HG02798 (cell line): Measurements from ENCODE around the gene CLDN20.

Experiments
- ATAC-seq: cut with Tn5 transposase; IDR thresholded peaks from one replicate; pipeline ENCODE4 v1.9.1; 2021; ENCODE audit warnings: mild to moderate bottlenecking; ENCODE audit not compliant: unreplicated experiment, poor library complexity

Gene CLDN20

GRCh38 chr6:155244434-155244833, 19.4 kb upstream of the CLDN20 start:
- no peak for ATAC-seq

- no peak for ATAC-seq
These were observed 18.6 kb upstream of the CLDN20 start for GRCh38 chr6:155245193-155245592.

GRCh38 chr6:155245831-155246230, 18.0 kb upstream of the CLDN20 start:
- no peak for ATAC-seq

- ATAC-seq, result no peak
These were observed 17.0 kb upstream of the CLDN20 start for GRCh38 chr6:155246825-155247224.

- no peak for ATAC-seq
These were observed 16.2 kb upstream of the CLDN20 start for GRCh38 chr6:155247618-155248007.

DNA sequence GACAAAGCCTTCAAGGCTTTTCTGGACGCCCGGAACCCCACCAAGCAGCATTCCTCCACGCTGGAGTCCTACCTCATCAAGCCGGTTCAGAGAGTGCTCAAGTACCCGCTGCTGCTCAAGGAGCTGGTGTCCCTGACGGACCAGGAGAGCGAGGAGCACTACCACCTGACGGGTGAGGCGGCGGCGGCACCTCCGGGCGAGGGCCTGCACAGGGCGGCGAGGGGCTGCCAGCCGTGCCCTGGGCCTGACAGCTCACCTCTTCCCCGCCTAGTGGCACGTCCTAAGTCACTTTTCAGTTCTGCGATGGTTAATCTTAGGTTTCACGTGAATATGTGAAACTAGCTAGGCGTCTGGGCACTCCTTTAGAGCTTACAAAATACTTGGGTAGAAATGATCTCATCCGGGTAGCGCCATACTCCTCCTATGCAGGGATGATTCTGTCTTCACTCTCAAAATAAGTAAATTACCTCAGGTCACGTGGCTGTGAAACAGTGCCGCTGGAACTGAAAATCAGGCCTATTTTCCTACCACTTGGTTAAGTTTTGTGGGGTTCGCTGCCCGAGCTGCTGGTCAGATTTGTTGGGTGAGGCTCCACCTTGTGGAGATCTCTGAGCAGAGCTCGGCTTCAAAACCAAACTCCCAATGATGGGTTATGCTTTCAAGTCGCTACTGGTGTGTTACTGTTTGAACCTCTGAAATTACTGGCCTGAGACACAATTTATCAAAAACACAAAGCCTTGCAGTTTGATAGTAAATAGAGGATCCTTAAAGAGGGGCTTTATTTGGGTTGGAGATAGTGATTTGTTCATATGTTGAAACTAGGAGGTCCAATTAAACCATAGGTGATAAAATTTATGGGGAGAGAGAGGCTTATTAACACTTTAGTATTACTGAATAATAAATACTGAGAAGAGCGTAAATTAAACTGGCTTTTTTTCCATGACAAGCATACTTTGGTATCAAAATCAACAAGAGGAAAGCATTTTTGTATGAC, 15.5 kb upstream of the CLDN20 start:
- ATAC-seq, result peak; percentile 78

- no peak for ATAC-seq
These were observed 13.0 kb upstream of the CLDN20 start for GRCh38 chr6:155250701-155251381.

GRCh38 chr6:155252581-155252980, 11.2 kb upstream of the CLDN20 start:
- no peak for ATAC-seq

GRCh38 chr6:155253337-155253736, 10.5 kb upstream of the CLDN20 start:
- no peak for ATAC-seq

- ATAC-seq, result no peak
These were observed 9.7 kb upstream of the CLDN20 start for GRCh38 chr6:155254139-155254538.

DNA sequence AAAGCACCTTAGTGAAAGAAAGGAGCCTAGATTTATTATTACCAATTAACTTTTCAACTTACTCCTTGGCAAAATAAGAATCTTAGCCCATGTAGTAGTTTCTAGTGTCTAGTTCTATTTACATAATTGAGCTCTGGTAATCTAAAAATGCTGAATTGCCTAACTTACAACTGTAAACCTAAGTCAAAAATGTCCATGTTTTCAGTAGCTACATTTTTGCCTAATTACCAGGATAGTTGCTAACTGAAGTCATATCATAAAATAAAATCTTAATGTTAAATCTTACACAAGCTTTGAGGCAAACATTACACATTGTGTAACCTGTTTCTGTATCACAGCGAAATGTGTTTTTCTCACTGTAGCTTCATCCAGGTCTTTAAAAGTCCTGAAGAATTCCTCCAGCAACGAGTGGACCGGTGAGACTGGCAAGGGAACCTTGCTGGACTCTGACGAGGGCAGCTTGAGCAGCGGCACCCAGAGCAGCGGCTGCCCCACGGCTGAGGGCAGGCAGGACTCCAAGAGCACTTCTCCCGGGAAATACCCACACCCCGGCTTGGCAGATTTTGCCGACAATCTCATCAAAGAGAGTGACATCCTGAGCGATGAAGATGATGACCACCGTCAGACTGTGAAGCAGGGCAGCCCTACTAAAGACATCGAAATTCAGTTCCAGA, 7.6 kb upstream of the CLDN20 start:
- ATAC-seq, result no peak

DNA sequence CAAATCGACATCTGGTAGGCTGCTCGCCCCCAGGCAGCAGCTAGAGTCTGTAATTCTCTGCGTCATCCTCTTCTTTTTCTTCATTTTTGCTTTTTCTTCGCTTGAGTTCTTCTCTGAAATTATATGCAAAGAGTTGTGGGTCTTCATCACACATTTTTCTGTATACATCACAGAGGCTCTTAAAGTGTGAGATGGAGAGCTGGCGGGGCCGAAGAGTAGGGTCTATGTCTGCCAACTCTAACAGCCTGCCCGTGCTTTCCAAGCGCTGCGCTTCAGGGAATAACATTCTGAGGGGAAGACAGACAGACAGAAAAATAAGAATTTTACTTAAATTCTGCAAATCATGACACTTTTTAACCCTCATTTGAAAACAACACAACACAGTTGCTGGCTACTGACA, 6.0 kb upstream of the CLDN20 start:
- ATAC-seq, result no peak

- ATAC-seq, result no peak
These were observed 4.6 kb upstream of the CLDN20 start for GRCh38 chr6:155259204-155259603.

DNA sequence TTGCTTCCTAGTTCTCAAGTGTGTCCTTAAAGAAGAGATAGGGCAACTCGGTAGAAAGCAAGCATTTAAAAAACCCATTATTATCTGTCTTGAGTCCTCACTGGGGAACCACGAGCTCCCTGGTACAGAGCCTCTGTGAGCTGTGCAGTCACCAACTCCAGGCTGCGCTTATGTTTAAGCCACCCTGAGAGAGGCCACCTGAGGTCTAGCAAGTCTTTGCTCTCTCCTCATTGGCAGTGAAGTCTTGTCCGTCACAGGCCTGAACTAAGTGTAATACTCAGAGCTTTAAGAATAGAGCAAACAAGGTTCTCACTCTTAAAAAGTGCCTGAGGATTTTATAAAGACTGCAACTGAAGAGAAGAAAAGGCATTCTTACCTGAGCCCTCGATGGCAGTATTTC, 3.9 kb upstream of the CLDN20 start:
- no peak for ATAC-seq

DNA sequence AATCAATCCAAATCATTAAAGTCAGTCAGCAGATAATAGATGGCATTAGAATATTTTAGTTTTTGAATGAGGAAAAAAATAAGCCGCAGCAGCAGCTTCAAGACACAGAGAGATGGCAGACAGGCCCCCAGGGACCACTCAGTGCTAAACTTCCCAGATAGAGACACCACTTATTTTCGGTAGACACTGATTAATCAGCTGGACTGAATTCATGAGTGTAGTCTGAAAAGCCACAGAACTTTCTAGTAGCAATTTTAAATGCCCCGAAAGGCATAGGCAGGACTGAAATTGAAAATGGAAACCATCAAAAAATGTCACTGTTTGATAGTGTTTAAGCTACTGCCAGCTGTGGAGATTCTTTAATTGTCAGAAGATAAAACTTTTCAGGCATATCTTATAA, 3.1 kb upstream of the CLDN20 start:
- ATAC-seq, result peak; percentile 72

DNA sequence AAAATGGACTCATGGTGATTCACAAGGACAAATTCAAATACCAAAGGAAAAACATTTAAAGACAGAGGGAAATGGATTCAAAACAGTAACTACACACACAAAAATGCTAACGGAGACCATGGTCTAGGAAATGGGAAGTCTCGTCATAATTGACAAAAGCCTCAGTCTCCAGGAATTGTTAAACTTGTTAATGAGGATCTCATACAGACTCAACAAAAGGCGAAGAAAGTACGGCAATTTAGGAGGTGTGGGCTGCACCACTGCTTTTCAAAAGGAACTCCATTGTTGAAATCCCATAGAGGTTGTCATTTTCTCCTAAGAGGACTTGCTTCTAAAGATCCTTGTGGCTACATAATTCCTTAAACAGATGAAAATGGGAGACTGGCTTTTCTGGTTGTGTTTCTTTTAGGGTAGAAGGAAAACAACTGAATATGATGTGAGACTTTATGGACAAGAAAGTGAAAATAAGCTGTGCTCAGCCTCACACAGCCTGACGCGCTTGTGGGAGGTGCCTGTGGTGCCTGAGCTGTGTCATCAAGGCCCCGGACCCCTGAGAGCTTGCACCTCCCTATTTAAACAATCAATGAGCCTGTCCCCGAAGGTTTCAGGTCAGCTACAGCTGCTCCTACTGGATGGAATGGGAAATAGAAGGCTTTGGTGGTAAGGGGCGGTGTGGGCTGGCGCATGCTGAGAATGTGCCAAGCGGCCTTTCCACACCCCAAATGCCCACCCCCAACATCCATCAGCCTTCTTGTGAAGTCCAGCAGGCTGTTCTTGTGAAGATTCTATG, 2.5 kb upstream of the CLDN20 start:
- peak; percentile 61 for ATAC-seq

- no peak for ATAC-seq
These were observed 1.2 kb upstream of the CLDN20 start for GRCh38 chr6:155262655-155263054.

- no peak for ATAC-seq
These were observed 994 bp downstream of the CLDN20 start for GRCh38 chr6:155264693-155265320.

DNA sequence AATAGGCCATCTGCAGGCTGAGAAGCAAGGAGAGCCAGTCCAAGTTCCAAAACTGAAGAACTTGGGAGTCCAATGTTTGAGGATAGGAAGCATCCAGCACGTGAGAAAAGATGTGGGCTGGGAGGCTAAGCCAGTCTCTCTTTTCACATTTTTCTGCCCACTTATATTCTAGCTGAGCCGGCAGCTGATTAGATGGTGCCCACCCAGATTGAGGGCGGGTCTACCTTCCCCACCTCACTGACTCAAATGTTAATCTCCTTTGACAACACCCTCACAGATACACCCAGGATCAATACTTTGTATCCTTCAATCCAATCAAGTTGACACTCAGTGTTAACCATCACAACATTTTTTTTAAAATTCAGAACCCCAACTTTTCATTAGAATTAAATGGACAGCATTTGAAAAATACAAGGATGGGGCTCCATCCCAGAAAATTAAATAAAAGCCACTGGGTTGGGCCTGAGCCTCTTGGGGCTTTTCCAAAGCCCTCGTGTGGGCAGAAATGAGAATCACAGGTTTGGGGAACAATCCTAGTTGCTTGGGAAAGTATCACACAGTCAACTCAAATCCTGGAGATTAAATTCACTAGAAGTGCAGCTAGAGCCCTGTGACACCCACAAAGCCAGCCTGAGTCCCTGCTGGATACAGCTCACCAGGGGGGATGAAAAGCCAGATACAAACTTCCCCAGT, 2.2 kb downstream of the CLDN20 start:
- no peak for ATAC-seq
